ENCODE data around the gene SDR39U1. TPM values are rescaled to one million over a fixed set of nuclear protein-coding genes. Genes with fewer than 3 reads are reported as not detected.

Gene SDR39U1
- total RNA-seq, 1 experiment from 2014 or later: 11.3 TPM

GRCh38 chr14:24390701-24391468 is 51.7 kb downstream of the SDR39U1 start:
- no peak for DNase-seq (ENCODE audit: low spot score)

Other genes with a start within 250 kb of the SDR39U1 start
- gene TM9SF1, start 247.3 kb downstream of the SDR39U1 start, total RNA-seq (2014; rRNA removed; shearing (Covaris generic)): 96.0 and 96.4 TPM in 2 replicates
- gene TSSK4, start 237.1 kb downstream of the SDR39U1 start, total RNA-seq (2014; rRNA removed; shearing (Covaris generic)): not detected in 2 replicates
- gene CHMP4A, start 229.3 kb downstream of the SDR39U1 start, total RNA-seq (2014; rRNA removed; shearing (Covaris generic)): 61.1 and 66.9 TPM in 2 replicates
- gene MDP1, start 226.7 kb downstream of the SDR39U1 start, total RNA-seq (2014; rRNA removed; shearing (Covaris generic)): 35.6 and 36.7 TPM in 2 replicates
- gene NEDD8, start 210.4 kb downstream of the SDR39U1 start, total RNA-seq (2014; rRNA removed; shearing (Covaris generic)): 314 and 338 TPM in 2 replicates
- 78.4 and 98.2 TPM in 2 replicates for gene GMPR2, start 209.8 kb downstream of the SDR39U1 start, total RNA-seq (2014; rRNA removed; shearing (Covaris generic))
- 52.2 and 52.3 TPM in 2 replicates for gene TINF2, start 200.2 kb downstream of the SDR39U1 start, total RNA-seq (2014; rRNA removed; shearing (Covaris generic))
- 0.12 and 0.74 TPM in 2 replicates for gene TGM1, start 179.6 kb downstream of the SDR39U1 start, total RNA-seq (2014; rRNA removed; shearing (Covaris generic))
- gene RABGGTA, start 171.2 kb downstream of the SDR39U1 start, total RNA-seq (2014; rRNA removed; shearing (Covaris generic)): 15.1 and 18.9 TPM in 2 replicates
- gene DHRS1, start 143.0 kb downstream of the SDR39U1 start, total RNA-seq (2014; rRNA removed; shearing (Covaris generic)): 5.8 and 6.0 TPM in 2 replicates
- 5.7 and 6.3 TPM in 2 replicates for gene NOP9, start 142.9 kb downstream of the SDR39U1 start, total RNA-seq (2014; rRNA removed; shearing (Covaris generic))
- not detected in 2 replicates for gene CIDEB, start 134.8 kb downstream of the SDR39U1 start, total RNA-seq (2014; rRNA removed; shearing (Covaris generic))
- 0.33 and 0.45 TPM in 2 replicates for gene LTB4R2, start 132.6 kb downstream of the SDR39U1 start, total RNA-seq (2014; rRNA removed; shearing (Covaris generic))
- gene LTB4R, start 131.3 kb downstream of the SDR39U1 start, total RNA-seq (2014; rRNA removed; shearing (Covaris generic)): 0.39 and 0.41 TPM in 2 replicates
- not detected in 2 replicates for gene ADCY4, start 107.7 kb downstream of the SDR39U1 start, total RNA-seq (2014; rRNA removed; shearing (Covaris generic))
- gene RIPK3, start 102.8 kb downstream of the SDR39U1 start, total RNA-seq (2014; rRNA removed; shearing (Covaris generic)): not detected in 2 replicates
- 7.1 and 9.5 TPM in 2 replicates for gene NFATC4, start 74.6 kb downstream of the SDR39U1 start, total RNA-seq (2014; rRNA removed; shearing (Covaris generic))
- 0.14 and 0.21 TPM in 2 replicates for gene NYNRIN, start 43.8 kb downstream of the SDR39U1 start, total RNA-seq (2014; rRNA removed; shearing (Covaris generic))
- 0.08 and 0.29 TPM in 2 replicates for gene CBLN3, start 13.1 kb downstream of the SDR39U1 start, total RNA-seq (2014; rRNA removed; shearing (Covaris generic))
- gene KHNYN, start 12.8 kb downstream of the SDR39U1 start, total RNA-seq (2014; rRNA removed; shearing (Covaris generic)): 12.8 and 15.0 TPM in 2 replicates
- gene CMA1, start 65.5 kb upstream of the SDR39U1 start, total RNA-seq (2014; rRNA removed; shearing (Covaris generic)): not detected in 2 replicates
- gene CTSG, start 133.5 kb upstream of the SDR39U1 start, total RNA-seq (2014; rRNA removed; shearing (Covaris generic)): not detected in 2 replicates
- gene GZMH, start 166.9 kb upstream of the SDR39U1 start, total RNA-seq (2014; rRNA removed; shearing (Covaris generic)): not detected in 2 replicates
- not detected in 2 replicates for gene GZMB, start 191.4 kb upstream of the SDR39U1 start, total RNA-seq (2014; rRNA removed; shearing (Covaris generic))